Choroid plexus epithelial cell (primary cell): ENCODE measurements around the gene KIRREL1.

ENCODE experiments used
- DNase-seq: peaks from one replicate; pipeline ENCODE4 v3.0.0-alpha.2; 2010; ENCODE audit warnings: low read depth
- H3K4me3 ChIP-seq: 2 replicates; pipeline ENCODE4 v1.5.1; 2011; ENCODE audit warnings: low read depth, mild to moderate bottlenecking, control low read depth, low read length, moderate library complexity
- CTCF ChIP-seq: conservative IDR thresholded peaks from 2 replicates; pipeline ENCODE4 v1.5.1; 2011; ENCODE audit warnings: low read depth, mild to moderate bottlenecking, control low read depth, inconsistent platforms, low read length, moderate library complexity

The KIRREL1 gene

GRCh38 chr1:157971769-157972168 is 21.7 kb upstream of the KIRREL1 start:
- TF ChIP-seq CTCF = no peak
- H3K4me3 ChIP-seq = no peak overlapping the region
- DNase-seq = no peak

- no peak overlapping the region for H3K4me3 ChIP-seq
- TF ChIP-seq CTCF = no peak
- DNase-seq = no peak
Measured at GRCh38 chr1:157975228-157975950, 18.1 kb upstream of the KIRREL1 start.

GRCh38 chr1:157976888-157977287 is 16.6 kb upstream of the KIRREL1 start:
- H3K4me3 ChIP-seq = no peak overlapping the region
- no peak for DNase-seq
- TF ChIP-seq CTCF = no peak

- peak overlapping the region; percentile 32 for H3K4me3 ChIP-seq
- TF ChIP-seq CTCF = peak; percentile 45
- no peak for DNase-seq
Measured at GRCh38 chr1:157978586-157979403, 14.7 kb upstream of the KIRREL1 start.

GRCh38 chr1:157982136-157982535 is 11.3 kb upstream of the KIRREL1 start:
- TF ChIP-seq CTCF = no peak
- no peak overlapping the region for H3K4me3 ChIP-seq
- no peak for DNase-seq

GRCh38 chr1:157983787-157984186 is 9.7 kb upstream of the KIRREL1 start:
- H3K4me3 ChIP-seq = no peak overlapping the region
- TF ChIP-seq CTCF = no peak
- no peak for DNase-seq
